GM19025 (cell line): ENCODE data around the gene VPS16.
"Not testable (repeated sequence)": the region's sequence is repeated elsewhere in the genome, so short reads cannot be mapped to it uniquely, and the experiment has no call there.

Source experiments
- ATAC-seq: cut with Tn5 transposase; IDR thresholded peaks from one replicate; pipeline ENCODE4 v1.9.1; 2021; ENCODE audit warnings: mild to moderate bottlenecking, low read depth, moderate library complexity; ENCODE audit not compliant: unreplicated experiment

Gene VPS16

DNA sequence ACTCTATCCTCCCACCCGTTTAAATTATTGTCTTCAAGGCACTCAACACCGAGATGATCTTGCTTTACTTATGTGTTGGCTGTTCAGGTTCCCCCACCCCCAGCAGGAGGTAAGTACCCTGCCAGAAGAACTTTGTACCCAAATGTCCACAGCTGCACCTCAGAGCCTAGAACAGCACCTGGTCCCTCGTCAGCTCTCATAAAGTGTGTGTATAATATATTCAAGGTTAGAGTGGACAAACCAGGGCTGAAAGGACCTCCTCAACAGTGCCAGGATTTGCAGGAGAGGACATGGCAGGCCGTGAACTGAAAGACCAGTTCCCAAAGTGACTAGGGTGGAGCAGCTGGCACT, 34.2 kb upstream of the VPS16 start:
- ATAC-seq, result no peak

GRCh38 chr20:2807019-2807418, 33.5 kb upstream of the VPS16 start:
- ATAC-seq, result no peak

- not testable (repeated sequence) for ATAC-seq
These were observed 32.6 kb upstream of the VPS16 start for GRCh38 chr20:2807929-2808328.

DNA sequence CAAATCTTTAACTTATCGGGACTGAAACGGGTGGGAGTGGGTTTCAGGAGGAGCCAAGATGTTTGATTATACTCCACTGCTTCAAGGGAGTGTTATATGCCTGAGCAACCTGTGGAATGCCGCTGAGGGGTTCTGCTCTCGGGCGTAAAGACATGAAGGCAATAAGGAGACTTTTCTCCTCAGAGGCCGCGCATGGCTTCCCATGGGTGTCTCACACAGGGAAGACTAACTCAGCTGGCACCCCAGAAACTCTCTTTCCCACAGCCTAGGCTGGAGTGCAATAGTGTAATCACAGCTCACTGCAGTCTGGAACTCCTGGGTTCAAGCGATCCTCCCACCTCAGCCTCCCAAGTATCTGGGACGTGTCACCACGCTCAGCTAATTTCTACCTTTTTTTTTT, 30.9 kb upstream of the VPS16 start:
- no peak for ATAC-seq

GRCh38 chr20:2812189-2812588, 28.4 kb upstream of the VPS16 start:
- ATAC-seq, result no peak

GRCh38 chr20:2814076-2814475, 26.5 kb upstream of the VPS16 start:
- ATAC-seq, result no peak

DNA sequence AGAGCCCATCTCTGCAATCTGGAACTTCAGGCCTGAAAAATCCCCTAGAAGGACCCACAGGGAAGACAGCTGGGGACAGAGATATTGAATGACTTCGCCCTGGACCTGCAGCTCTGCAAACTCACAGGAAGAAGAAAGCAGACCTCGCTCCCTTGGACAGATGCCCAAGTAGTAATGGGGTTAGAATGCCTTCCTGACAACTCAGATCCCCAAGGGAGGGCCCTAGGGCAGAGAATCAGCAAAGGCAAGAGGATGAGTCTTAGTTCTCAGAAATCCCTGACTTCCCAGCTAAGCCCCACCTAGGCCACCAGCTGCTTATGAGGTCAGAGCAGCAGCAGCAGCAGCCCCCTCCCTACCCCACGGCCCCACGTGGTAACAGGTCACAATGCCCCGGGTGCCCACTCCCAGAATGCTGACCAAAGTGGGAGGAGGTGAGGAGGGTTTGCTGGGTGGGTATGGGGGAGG, 25.9 kb upstream of the VPS16 start, which contains the start of gene C20orf141:
C20orf141 (plus strand) TSS at position 401 of the 465 bp plus-strand sequence. CDS start 198 bp downstream, outside the sequence.
- no peak for ATAC-seq

GRCh38 chr20:2815242-2815900, 25.2 kb upstream of the VPS16 start:
- no peak for ATAC-seq

GRCh38 chr20:2816030-2816582, 24.4 kb upstream of the VPS16 start, which contains the start of gene TMEM239:
TMEM239 (plus strand) TSS chr20:2816364; CDS start chr20:2816555, 191 bp downstream.
- ATAC-seq, result no peak

- no peak for ATAC-seq
These were observed 23.8 kb upstream of the VPS16 start for GRCh38 chr20:2816583-2817340.

DNA sequence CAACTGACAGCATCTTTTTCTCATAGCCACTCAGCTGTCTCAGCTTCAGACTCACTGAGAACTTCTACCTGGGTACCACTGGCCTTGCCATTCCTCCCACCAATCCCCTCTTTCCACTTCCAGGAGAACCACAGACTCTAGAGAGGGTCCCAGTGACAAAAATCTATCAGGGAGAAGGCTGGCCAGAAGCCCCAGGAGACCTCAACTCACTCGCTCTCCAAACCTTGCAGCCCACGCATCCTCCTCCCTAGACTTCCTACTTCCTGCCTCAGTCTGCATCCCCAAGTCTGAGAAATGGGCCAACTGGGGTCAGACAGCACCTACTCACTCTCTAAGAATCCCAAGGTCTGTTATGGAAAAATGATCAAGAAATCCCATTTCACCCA, 23.2 kb upstream of the VPS16 start:
- no peak for ATAC-seq

DNA sequence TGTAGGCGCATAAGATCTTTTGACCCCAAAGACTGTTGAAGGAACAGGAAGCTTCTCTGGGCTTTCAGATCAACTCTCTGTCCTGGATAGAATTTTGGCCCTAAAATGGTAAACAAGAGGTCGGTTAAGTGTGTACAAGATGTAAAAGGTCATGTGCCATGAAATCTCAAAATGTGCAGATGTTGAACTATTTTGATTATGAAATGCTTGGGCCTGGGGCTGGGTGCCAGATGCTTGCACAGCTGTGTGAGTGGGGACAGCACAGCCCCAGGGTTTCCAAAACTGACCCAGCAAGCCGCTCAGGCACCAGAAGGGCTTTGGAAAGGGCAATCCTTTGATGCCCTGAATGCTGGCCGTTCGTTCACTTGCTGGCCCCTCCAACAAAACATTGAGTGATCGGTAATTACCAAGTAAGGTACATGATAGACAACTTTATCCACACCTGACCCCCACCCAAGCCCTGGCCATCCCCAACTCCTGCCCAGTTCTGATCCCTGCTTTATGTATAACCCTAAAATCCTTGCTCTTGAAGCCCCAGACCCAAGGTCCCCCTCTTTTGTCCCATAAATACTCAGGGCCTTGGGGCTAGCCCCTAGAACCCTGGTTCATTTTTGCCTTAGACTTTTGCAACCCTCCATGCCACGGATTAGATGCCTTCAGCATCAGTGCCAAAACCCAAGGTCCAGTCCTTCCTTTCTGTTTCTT, 22.5 kb upstream of the VPS16 start:
- ATAC-seq, result no peak

GRCh38 chr20:2820084-2820895, 20.3 kb upstream of the VPS16 start:
- ATAC-seq, result no peak

GRCh38 chr20:2820896-2821869, 19.4 kb upstream of the VPS16 start:
- ATAC-seq, result no peak

- no peak for ATAC-seq
These were observed 18.5 kb upstream of the VPS16 start for GRCh38 chr20:2822073-2822472.

DNA sequence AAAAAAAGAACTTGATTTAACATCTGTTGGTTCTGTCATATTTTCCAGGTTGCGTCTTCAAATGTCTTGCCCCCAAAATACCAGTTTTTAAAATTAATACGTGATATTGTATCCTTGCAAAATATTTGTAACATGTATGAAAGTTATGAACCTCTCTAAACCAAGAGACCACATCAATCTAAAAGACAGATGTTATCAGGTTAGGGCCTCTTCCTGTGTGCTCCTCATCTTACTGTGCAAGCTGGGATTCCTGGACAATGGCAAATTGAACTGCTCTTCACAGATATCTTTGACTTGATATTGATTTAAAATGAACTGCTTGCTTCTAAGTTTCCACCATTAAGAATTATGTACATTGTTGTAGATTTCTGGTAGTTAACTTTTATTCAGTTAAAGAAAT, 14.8 kb upstream of the VPS16 start:
- no peak for ATAC-seq

DNA sequence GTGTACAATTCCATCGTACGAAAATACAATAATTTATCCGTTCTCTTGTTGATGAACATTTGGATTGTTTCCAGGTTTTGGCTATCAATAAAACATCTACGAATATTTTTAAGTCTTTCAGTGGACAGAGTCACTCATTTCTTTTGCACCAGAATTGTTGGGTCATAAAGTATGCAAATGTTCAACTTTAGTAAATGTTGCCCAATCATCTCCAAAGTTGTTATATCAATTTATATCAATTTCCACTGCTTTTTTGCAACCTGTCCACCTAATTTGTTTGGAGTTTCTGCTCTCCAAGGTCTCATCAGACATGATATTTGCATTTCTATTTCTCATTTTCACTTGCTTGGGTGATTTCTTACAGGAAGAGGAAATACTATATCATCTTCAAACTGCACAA, 13.9 kb upstream of the VPS16 start:
- ATAC-seq, result no peak

- ATAC-seq, result no peak
These were observed 11.2 kb upstream of the VPS16 start for GRCh38 chr20:2829376-2829775.

DNA sequence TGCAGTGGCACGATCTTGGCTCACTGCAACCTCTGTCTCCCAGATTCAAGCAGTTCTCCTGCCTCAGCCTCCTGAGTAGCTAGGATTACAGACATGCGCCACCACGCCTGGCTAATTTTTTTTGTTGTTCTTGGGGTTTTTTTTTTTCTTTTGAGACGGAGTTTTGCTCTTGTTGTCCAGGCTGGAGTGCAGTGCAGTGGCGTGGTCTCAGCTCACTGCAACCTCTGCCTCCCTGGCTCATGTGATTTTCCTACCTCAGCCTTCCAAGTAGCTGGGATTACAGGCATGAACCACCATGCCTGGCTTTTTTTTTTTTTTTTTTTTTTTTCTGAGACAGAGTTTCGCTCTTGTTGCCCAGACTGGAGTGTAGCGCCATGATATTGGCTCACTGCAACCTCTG, 9.3 kb upstream of the VPS16 start:
- ATAC-seq, result not testable (repeated sequence)
